Panc1 (cell line): ENCODE results near the gene SCEL. TPM values are rescaled to one million over a fixed set of nuclear protein-coding genes. Genes with fewer than 3 reads are reported as not detected.

Experiments used
- ATAC-seq: fragments of 200-7000 bp; cut with Tn5 transposase; 2 replicates; pipeline ENCODE4 v1.9.1; 2020; ENCODE audit warnings: mild to moderate bottlenecking, moderate library complexity
- BruUV-seq: library from RNA; stranded (reverse); fragments of 400-500 nt; replicated peaks from 2 replicates; lab custom pipeline; 2021; lab: Mats Ljungman, UMichigan
- CTCF ChIA-PET: fragments of 300-600 bp; sonication (Branson Sonifier 250); formaldehyde crosslinking; loops from one replicate; lab custom pipeline; 2022; ENCODE audit warnings: antibody characterized with exemption; lab: Charles Lee
- POLR2A ChIA-PET: fragments of 300-600 bp; sonication (Branson Sonifier 250); formaldehyde crosslinking; loops from one replicate; lab custom pipeline; 2022; ENCODE audit warnings: antibody characterized with exemption; lab: Charles Lee
- DNase-seq: peaks from one replicate; pipeline ENCODE4 v3.0.0-alpha.2; 2010; ENCODE audit warnings: low read depth, low spot score
- H3K27ac ChIP-seq: 2 replicates; pipeline ENCODE4 v1.5.1; 2011; ENCODE audit warnings: mild to moderate bottlenecking, low read length, inconsistent platforms
- H3K27me3 ChIP-seq: fragments of 200-500 bp; sonication (Bioruptor generic); 2 replicates; pipeline ENCODE4 v1.6.0; 2014; ENCODE audit warnings: low read length, inconsistent platforms; ENCODE audit not compliant: control insufficient read depth, insufficient read depth
- H3K36me3 ChIP-seq: fragments of 200-500 bp; sonication (Bioruptor generic); 2 replicates; pipeline ENCODE4 v1.5.1; 2014; ENCODE audit warnings: inconsistent platforms, mild to moderate bottlenecking, low read length, moderate library complexity; ENCODE audit not compliant: control insufficient read depth, insufficient read depth
- H3K4me1 ChIP-seq: 2 replicates; pipeline ENCODE4 v1.5.1; 2011; ENCODE audit warnings: inconsistent platforms, mild to moderate bottlenecking, low read length, moderate library complexity; ENCODE audit not compliant: control insufficient read depth, insufficient read depth
- H3K4me3 ChIP-seq, 2 experiments: 2 replicates each; pipeline ENCODE4 v1.5.1; 2011 to 2012; ENCODE audit warnings: low read depth in 2 of 2, low read length in 2 of 2, mild to moderate bottlenecking in 2 of 2, inconsistent platforms in 1 of 2, moderate library complexity in 1 of 2
- H3K9me3 ChIP-seq: fragments of 200-500 bp; sonication (Bioruptor generic); 2 replicates; pipeline ENCODE4 v1.5.1; 2014; ENCODE audit warnings: low read depth, mild to moderate bottlenecking, inconsistent platforms, low read length, moderate library complexity; ENCODE audit not compliant: control insufficient read depth, insufficient read depth
- CTCF ChIP-seq: fragments of 450-650 bp; IDR thresholded peaks from 2 replicates; pipeline ENCODE4 v1.5.1; 2017; ENCODE audit warnings: mild to moderate bottlenecking
- POLR2AphosphoS5 ChIP-seq: IDR thresholded peaks from 2 replicates; pipeline ENCODE4 v1.6.1; 2012; ENCODE audit warnings: mild to moderate bottlenecking, low read depth, low read length, moderate library complexity
- SIN3A ChIP-seq: IDR thresholded peaks from 2 replicates; pipeline ENCODE4 v1.6.1; 2012; ENCODE audit warnings: low read depth, mild to moderate bottlenecking, low read length, moderate library complexity, borderline replicate concordance; ENCODE audit not compliant: insufficient read depth
- TCF7L2 ChIP-seq: IDR thresholded peaks from 2 replicates; pipeline ENCODE4 v1.6.1; 2011; ENCODE audit warnings: mild to moderate bottlenecking, low read depth, low read length, inconsistent platforms
- in situ Hi-C: cut with HindIII; loops from 2 replicates; pipeline ENCODE4 v1.10.0; 2016; ENCODE audit warnings: low sequenced_read_pairs, low pct_unique_long_range_greater_than_20kb
- intact Hi-C: fragments of 100-400 bp; cut with micrococcal nuclease; formaldehyde crosslinking; loops from one replicate; pipeline ENCODE4 v1.10.0; 2022; ENCODE audit not compliant: unreplicated experiment
- total RNA-seq: library from RNA; stranded (reverse); gene quantifications from one replicate; pipeline ENCODE4 v1.2.1, GENCODE V29; 2021; ENCODE audit not compliant: unreplicated experiment
- TF ChIP-seq, protein P1 (sequence below), 2 experiments: IDR thresholded peaks; 2 replicates each; pipeline ENCODE4 v1.6.1; 2011 to 2012; ENCODE audit warnings: low read depth in 2 of 2, control low read depth in 1 of 2, low read length in 1 of 2, mild to moderate bottlenecking in 1 of 2, moderate library complexity in 1 of 2; ENCODE audit not compliant: insufficient read depth in 1 of 2

The SCEL gene
- total RNA-seq, 1 experiment from 2014 or later = not detected

DNA sequence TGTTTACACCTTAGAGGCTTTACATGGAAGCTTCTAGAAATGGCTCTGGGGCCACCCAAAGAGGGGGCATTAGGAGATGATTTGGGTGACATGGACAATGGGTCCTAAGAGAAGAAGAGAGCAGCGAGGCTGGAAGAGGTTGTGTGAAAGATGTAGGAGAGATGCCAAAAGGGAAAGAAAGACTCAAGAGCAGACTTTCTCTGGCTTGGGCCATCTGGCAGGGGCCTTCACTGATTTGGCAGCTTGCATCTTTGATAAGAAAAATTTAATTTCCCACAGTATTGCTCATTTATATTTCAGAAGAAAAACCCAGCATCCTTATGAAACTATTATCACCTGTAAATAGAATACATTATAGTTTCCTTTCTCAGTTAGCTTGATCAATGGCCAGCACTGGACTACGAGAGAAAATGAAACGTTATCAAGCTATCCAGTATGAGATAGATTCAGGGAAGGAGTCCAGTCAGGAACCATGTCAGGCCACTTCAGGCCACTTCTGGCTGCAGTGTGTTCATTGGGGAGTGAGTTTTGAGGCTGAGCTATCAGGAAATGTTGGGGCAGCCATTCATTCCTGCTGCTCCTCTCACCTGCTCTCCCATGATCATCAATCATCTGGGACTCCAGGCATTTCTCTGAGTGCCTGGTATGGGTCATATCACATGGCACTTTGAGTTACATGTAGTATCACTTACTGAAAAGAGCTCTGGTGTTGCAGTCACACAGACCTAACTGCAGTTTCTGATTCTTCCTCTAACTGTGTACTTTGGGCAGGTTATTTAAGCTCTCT, 10.3 kb downstream of the SCEL start:
- in situ Hi-C loops (no loop called here), intact Hi-C loops (no loop called here)
- Histone ChIP-seq H3K36me3 (no peaks in the 10 kb centered on the region), H3K27ac (no peak overlapping the region), H3K9me3 (no peaks in the 10 kb centered on the region), H3K4me1 (no peaks in the 10 kb centered on the region), H3K4me3 (no peak overlapping the region), H3K27me3 (no peaks in the 10 kb centered on the region)
- DNase-seq (no peak), ATAC-seq (no peak)
- no TSS peak for BruUV-seq
- TF ChIP-seq CTCF (no peak), POLR2AphosphoS5 (no peak), SIN3A (no peak), TCF7L2 (no peak)
- TF ChIP-seq, protein P1, sequence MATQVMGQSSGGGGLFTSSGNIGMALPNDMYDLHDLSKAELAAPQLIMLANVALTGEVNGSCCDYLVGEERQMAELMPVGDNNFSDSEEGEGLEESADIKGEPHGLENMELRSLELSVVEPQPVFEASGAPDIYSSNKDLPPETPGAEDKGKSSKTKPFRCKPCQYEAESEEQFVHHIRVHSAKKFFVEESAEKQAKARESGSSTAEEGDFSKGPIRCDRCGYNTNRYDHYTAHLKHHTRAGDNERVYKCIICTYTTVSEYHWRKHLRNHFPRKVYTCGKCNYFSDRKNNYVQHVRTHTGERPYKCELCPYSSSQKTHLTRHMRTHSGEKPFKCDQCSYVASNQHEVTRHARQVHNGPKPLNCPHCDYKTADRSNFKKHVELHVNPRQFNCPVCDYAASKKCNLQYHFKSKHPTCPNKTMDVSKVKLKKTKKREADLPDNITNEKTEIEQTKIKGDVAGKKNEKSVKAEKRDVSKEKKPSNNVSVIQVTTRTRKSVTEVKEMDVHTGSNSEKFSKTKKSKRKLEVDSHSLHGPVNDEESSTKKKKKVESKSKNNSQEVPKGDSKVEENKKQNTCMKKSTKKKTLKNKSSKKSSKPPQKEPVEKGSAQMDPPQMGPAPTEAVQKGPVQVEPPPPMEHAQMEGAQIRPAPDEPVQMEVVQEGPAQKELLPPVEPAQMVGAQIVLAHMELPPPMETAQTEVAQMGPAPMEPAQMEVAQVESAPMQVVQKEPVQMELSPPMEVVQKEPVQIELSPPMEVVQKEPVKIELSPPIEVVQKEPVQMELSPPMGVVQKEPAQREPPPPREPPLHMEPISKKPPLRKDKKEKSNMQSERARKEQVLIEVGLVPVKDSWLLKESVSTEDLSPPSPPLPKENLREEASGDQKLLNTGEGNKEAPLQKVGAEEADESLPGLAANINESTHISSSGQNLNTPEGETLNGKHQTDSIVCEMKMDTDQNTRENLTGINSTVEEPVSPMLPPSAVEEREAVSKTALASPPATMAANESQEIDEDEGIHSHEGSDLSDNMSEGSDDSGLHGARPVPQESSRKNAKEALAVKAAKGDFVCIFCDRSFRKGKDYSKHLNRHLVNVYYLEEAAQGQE (IDR thresholded peaks at IDR 0.05; ENCODE audit: insufficient read depth in 1 of 2, low read depth in 2 of 2, low read length in 1 of 2) = no peak
- ChIA-PET CTCF (no interaction called here), POLR2A (no interaction called here)

DNA sequence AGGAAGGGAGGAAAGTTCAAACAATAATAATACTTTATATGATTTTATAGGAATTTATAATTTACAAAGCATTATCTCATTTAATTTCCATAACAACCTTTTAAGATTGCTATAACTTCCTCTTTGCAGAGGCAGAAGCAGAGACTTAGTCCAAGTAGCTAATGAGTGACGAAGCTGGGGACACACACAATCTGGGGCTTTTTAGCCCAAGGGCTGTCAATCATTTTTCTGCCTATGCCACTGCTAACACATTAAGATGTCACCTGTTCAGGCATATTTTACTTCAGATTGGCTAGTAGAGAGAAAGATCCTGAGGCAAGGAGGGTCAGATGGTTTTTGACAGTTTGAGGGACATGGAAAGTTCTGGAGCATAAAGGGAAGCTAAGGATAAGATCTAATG, 12.6 kb downstream of the SCEL start:
- ChIA-PET CTCF (no interaction called here), POLR2A (no interaction called here)
- in situ Hi-C loops = no loop called here
- Histone ChIP-seq H3K4me3 (no peak overlapping the region), H3K27ac (no peak overlapping the region), H3K4me1 (no peaks in the 10 kb centered on the region), H3K36me3 (no peaks in the 10 kb centered on the region), H3K9me3 (no peaks in the 10 kb centered on the region), H3K27me3 (no peaks in the 10 kb centered on the region)
- no peak for DNase-seq
- intact Hi-C loops = no loop called here
- TF ChIP-seq, protein P1 (IDR thresholded peaks at IDR 0.05; ENCODE audit: insufficient read depth in 1 of 2, low read depth in 2 of 2, low read length in 1 of 2) = no peak
- TF ChIP-seq CTCF (no peak), POLR2AphosphoS5 (no peak), SIN3A (no peak), TCF7L2 (no peak)
- no TSS peak for BruUV-seq
- no peak for ATAC-seq
